GM06990 (cell line): Measurements from ENCODE around the gene TMTC4.
"Not testable (repeated sequence)": the region's sequence is repeated elsewhere in the genome, so short reads cannot be mapped to it uniquely, and the experiment has no call there.

Experiments
- DNase-seq: peaks from one replicate; pipeline ENCODE4 v3.0.0-alpha.2; 2011; ENCODE audit not compliant: insufficient read length; ENCODE audit errors: extremely low read depth
- H3K27me3 ChIP-seq: replicated peaks from 2 replicates; pipeline ENCODE4 v1.6.0; 2011; ENCODE audit warnings: low read length; ENCODE audit not compliant: control insufficient read depth, insufficient read depth
- H3K36me3 ChIP-seq: 2 replicates; pipeline ENCODE4 v1.5.1; 2011; ENCODE audit warnings: low read length; ENCODE audit not compliant: control insufficient read depth, insufficient read depth
- H3K4me3 ChIP-seq: replicated peaks from 2 replicates; pipeline ENCODE4 v1.5.1; 2011; ENCODE audit warnings: low read depth, mild to moderate bottlenecking, control low read depth, low read length
- CTCF ChIP-seq: IDR thresholded peaks from 2 replicates; pipeline ENCODE4 v1.5.1; 2011; ENCODE audit warnings: low read length, control low read depth, mild to moderate bottlenecking, inconsistent platforms; ENCODE audit not compliant: insufficient read depth, poor library complexity, severe bottlenecking

TMTC4 gene

DNA sequence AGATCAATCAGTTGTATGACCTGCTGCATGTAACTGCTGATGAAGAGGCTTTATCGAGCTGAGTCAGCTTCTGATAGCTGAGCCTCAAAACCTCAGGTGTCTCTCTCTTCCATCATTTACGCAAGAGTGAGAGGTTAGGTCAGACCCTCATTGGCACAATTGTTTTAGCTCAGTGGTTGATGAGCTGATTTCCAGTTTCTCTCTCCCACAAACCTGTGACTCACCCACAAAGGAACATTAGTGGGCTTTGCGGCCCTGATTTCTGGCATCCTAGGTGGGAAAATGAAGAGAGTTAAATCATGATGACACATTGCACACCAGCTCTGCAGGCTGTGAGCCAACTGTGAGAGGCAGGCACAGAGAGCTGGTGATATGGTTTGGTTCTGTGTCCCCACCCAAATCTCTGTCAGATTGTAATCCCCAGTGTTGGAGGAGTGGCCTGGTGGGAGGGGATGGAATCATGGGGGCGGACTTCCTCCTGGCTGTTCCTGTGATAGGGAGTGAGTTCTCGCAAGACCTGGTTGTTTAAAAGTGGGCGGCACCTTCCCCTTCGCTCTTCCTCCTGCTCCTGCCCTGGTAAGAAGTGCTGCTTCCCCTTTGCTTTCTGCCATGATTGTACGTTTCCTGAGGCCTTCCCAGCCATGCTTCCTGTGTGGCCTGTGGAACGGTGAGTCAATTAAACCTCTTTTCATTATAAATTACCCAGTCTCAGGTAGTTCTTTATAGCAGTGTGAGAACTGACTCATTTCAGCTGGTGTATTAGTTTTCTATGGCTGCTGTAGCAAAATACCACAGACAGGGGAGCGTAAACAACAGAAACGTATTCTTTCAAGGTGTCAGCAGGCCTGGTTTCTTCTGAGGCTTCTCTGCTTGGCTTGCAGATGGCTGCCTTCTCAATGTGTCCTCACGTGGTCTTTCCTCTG lies 33.5 kb upstream of the TMTC4 start:
- no peaks in the 10 kb centered on the region for H3K27me3 ChIP-seq
- no peak for DNase-seq
- no peak for TF ChIP-seq CTCF
- no peaks in the 10 kb centered on the region for H3K36me3 ChIP-seq
- H3K4me3 ChIP-seq, result no peak overlapping the region

- not testable (repeated sequence) for H3K27me3 ChIP-seq, H3K4me3 ChIP-seq, H3K36me3 ChIP-seq, DNase-seq
Measured at GRCh38 chr13:100698331-100698730, 23.7 kb upstream of the TMTC4 start.

- no peak for DNase-seq
- Histone ChIP-seq H3K4me3 (no peak overlapping the region), H3K36me3 (no peaks in the 10 kb centered on the region), H3K27me3 (no peaks in the 10 kb centered on the region)
- no peak for TF ChIP-seq CTCF
Measured at GRCh38 chr13:100695509-100695773, 20.8 kb upstream of the TMTC4 start.

- TF ChIP-seq CTCF, result peak; percentile 74
- DNase-seq, result no peak
- Histone ChIP-seq H3K27me3 (no peaks in the 10 kb centered on the region), H3K4me3 (no peak overlapping the region), H3K36me3 (no peaks in the 10 kb centered on the region)
Measured at GRCh38 chr13:100694722-100695508, 20.3 kb upstream of the TMTC4 start.

DNA sequence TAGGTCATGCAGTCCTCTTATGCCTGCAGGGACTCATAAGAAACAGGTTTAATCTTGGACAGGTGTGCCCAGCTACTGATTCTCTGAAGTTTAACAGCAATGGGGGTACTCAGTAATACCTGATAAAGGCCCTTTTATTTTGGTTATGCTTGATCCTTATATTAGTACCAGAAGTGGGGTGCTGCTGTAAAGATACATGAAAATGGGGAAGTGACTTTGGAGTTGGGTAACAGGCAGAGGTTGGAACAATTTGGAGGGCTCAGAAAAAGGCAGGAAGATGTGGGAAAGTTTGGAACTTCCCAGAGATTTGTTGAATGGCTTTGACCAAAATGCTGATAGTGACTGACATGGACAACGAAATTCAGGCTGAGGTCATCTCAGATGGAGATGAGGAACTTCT lies 14.6 kb upstream of the TMTC4 start:
- H3K36me3 ChIP-seq, result no peaks in the 10 kb centered on the region
- no peak for DNase-seq

More for the DNA sequence above, 14.6 kb upstream of the TMTC4 start:
- no peak for TF ChIP-seq CTCF
- no peak overlapping the region for H3K4me3 ChIP-seq
- no peaks in the 10 kb centered on the region for H3K27me3 ChIP-seq
